ENCODE data around the gene DUSP1.

The DUSP1 gene

DNA sequence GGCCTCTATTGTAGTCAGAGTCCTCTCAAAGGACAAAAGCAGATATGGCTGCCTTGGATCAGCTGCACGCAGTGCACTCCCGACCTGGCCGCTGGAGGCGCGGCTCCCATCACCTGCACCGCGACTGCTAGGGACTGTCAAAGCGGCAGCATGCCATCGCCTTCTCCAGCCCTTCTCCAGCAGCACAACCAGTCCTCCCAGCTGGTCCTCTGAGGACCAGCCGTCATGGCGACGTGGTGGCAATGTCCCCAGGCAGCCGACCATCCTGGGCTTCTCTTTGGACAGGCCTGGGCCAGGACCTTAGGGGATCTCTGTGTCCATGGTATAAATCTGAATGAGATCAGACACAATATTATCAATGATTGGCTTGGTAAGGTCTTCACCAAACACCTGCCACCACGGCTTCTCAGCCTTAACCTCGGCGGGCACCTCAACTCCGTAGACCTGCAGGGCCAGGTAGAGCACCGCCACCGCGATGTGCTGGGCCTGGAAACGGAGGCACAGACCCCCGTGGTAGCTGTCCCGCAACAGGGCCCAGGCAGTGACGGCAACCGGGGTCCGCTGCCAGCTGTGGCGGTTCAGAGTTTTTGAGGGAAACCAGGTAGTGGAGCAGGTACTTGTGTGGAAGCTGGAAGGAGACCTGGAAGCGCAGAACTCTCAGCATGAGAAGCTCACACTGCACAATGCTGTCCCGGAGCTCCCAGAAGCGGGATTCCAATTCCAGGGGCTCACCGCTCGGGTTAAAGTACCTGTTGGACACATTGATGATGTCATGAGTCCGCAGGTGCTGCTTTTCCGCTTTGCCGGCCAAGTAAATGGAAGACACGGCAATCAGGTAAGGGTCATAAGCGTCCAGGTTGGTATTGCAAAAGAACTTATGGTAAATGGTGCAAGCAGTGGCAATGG is 8.5 kb downstream of the DUSP1 start:
- DNase-seq, result no peak

- peak; percentile 37 for DNase-seq
These were observed 10.0 kb downstream of the DUSP1 start for GRCh38 chr5:172760959-172761358.

GRCh38 chr5:172760136-172760535 is 10.9 kb downstream of the DUSP1 start:
- DNase-seq, result no peak

- DNase-seq, result no peak
These were observed 12.2 kb downstream of the DUSP1 start for GRCh38 chr5:172758834-172759149.

GRCh38 chr5:172758077-172758833 is 12.7 kb downstream of the DUSP1 start:
- DNase-seq, result peak; percentile 97

GRCh38 chr5:172757394-172758010 is 13.5 kb downstream of the DUSP1 start:
- DNase-seq, result peak; percentile 72

- DNase-seq, result peak; percentile 44
These were observed 14.1 kb downstream of the DUSP1 start for GRCh38 chr5:172756764-172757393.

- no peak for DNase-seq
These were observed 16.2 kb downstream of the DUSP1 start for GRCh38 chr5:172754596-172755356.

GRCh38 chr5:172753101-172753500 is 17.9 kb downstream of the DUSP1 start:
- DNase-seq, result no peak

DNA sequence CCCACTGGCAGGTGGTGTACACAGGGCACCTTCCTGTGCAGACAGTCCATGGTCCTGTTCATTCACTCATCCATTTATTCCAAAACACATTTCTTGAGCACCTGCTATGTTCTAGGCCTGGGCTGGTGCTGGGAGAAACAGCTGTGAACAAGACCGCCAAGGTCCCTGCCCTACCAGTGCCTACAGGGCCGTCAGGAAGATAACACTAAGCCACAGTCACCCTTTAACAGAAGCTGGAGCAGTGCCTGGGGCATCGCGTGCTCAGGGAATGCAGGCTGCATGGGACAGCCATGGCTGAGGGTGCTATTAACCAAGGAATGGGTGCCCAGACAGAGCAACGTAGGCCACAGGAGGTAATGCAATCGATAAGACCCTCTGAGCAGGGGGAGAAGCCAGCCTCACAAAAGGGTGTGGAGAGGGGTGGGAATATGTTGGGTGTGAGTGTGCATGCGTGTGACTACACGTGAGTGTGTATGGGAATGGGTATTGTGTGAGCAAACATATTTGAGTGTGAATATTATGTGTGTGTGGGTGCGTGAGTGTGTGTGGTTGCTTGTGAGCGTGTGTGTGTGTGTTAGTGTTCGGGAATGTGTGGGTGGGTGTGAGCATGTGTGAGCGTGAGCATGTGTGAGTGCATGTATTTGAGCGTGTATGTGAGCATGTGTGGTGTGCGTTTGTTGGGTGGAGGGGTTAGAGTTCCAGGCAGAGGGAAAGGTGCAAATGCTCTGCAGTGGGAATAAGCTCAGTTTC is 19.1 kb downstream of the DUSP1 start:
- no peak for DNase-seq

DNA sequence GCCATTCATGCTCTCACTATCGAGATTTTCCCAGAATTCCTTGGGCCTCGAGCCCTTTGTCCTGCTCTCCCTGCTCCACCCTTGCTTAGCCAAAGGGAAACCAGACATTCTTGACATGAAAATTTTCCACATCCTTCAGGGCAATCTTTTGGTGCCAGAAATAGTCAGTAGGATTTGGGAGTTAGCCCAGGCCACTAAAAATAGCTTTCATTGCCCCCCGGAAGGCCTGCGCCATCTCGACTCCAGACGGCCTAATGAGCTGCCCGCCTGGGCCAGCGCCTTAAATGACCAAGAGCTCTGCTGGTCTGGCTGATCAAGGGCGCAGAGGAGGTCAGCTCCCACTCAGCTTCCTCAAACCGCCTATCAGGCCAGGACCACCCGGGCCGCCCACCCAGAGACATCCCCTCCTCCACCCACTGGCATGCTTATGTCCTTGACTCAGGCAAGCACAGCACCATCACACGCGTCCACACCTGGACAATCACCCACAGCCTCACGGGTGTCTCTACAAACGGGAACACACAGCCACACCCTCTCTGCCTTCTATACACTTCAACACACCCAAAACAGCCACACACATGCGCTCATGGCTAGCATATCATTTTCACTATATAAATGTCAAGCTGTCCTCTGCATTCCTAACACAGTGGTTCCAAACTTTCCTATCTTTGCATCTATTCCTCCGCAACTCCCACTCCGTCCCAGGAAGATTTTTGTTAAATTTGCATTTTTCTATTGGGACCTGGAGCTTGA is 20.9 kb downstream of the DUSP1 start:
- DNase-seq, result no peak

- DNase-seq, result no peak
These were observed 21.9 kb downstream of the DUSP1 start for GRCh38 chr5:172749076-172749475.

DNA sequence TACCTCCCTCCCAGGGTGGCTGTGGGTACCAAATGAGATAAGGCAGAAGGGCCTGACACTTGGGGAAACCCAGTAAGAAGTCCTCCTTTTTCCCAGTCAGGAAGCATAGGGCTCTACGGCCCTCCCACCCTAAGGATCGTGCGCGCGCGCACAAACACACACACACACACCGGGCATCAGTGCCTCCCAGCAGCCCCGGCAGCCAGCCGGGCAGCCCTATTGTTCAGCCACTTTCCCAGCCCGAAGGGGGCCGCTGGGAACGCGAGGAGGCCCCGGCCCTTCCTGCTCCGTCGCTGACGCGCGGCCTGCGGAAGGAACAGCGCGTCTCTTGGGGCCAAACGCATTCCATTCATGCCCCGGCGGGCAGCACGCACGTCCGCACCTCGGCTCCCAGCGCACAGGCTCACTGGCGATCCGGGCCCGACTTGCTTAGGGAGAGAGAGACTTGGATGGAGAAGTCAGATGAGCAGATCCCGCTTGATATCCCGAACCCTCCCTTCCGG is 22.6 kb downstream of the DUSP1 start:
- DNase-seq, result no peak

DNA sequence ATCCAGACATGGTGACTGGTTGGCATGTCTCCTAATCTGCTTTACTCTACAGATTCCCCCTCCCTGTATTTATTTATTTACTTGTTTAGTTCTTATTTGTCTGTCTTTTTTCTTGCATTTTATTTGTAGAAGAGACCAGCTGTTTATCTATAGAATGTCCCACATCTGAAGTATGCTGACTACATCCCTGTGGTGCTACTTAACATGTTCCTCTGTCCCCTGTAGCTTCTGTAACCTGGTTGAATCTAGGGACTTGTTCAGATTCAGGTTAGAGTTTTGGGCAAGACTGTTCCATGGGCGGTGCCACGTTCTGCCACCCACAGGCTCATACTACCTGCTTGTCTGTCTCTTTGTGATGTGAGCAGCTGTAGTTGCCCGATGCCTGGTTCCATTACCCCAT is 23.5 kb downstream of the DUSP1 start:
- DNase-seq, result no peak

- no peak for DNase-seq
These were observed 24.3 kb downstream of the DUSP1 start for GRCh38 chr5:172746725-172747124.

DNA sequence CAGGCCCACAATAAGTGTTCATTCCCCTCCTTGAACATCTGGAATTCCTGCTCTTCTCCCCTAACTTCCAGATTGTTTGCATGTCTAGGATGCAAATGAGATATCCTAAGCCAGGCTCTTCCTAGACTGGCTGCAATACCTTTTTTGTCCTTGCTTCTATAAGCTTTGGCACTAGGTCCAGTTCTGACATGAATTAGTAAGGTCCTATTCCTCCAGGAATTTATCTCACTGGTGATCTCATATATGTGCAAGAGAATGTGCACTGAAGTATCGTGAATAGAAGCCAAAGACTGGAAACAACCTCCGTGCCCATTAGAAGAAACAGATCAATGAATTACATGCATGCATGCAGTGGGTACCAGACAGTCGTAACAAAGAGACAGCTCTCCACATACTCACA is 25.2 kb downstream of the DUSP1 start:
- DNase-seq, result no peak

- DNase-seq, result no peak
These were observed 25.6 kb downstream of the DUSP1 start for GRCh38 chr5:172745406-172745805.

DNA sequence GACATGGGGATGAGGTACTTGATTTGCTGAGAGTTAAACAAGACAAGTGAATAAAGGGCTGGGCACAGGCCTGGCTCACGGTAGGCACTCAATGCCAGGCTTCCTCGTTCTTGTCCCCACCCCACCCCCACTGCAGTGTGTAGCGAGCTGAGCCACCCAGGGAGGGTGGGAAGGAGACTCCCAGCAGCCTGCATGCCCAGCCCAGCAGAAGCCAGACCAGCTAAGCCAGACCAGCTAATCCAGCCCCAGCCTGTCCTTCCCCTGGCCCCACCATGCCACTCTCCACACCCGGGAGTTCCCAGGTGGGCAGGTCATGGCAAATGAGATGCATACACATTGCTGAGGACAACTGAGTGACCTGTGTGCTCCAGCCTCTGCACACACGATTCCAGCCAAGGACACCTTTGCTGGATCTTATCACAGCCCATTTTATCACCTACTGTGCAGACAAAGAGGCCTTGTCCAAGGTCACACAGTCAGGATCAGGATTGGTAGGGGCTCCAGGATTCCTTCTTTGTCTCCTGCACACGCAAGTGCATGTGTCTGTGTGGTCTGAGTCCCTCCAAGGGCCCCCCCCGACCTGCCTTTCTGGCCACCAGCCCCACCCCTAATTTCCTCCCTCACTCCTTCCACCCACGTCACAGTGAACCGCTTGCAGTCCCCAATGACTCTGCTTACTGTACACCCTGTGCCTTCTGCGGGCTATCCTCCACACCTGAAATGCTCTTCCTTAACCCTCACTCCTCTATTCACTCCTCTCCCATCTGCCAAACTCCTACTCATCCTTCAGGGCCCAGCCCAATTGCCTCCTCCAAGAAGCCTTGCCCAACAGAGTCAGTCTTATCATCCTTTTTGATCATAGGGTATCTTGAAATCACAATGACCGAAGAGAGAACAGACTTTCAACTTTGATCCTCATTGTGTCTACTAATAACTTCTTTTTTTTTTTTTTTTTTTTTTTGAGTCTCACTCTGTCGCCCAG is 26.6 kb downstream of the DUSP1 start:
- no peak for DNase-seq
